ENCODE data around the gene NOD2. TPM values are rescaled to one million over a fixed set of nuclear protein-coding genes. Genes with fewer than 3 reads are reported as not detected.

Gene NOD2
- total RNA-seq, 1 experiment from 2014 or later: 0.70 TPM

GRCh38 chr16:50688083-50688482 lies 5.3 kb upstream of the NOD2 start:
- Histone ChIP-seq H3F3A (ENCODE audit: insufficient read depth, low read depth) (no peaks in the 10 kb centered on the region), H3K9me2 (ENCODE audit: insufficient read depth) (no peaks in the 10 kb centered on the region), H3K4me3 (no peak overlapping the region), H3K4me2 (no peak overlapping the region), H3K4me1 (replicated peaks; ENCODE audit: insufficient read depth) (no peaks in the 10 kb centered on the region), H3K27me3 (ENCODE audit: insufficient read depth, low read depth) (no peaks in the 10 kb centered on the region), H3K27ac (no peak overlapping the region), H2AFZ (no peak overlapping the region), H4K20me1 (ENCODE audit: insufficient read depth) (no peaks in the 10 kb centered on the region), H3K36me3 (ENCODE audit: low read depth) (no peaks in the 10 kb centered on the region), H3K9me3 (ENCODE audit: insufficient read depth, low read depth) (no peaks in the 10 kb centered on the region), H3K79me2 (ENCODE audit: low read depth) (no peaks in the 10 kb centered on the region)
- no peak for DNase-seq
- ChIA-PET CTCF (no interaction called here), POLR2A (ENCODE audit: unreplicated experiment) (no interaction called here)
- intact Hi-C loops (cut with micrococcal nuclease; ENCODE audit: unreplicated experiment): no loop called here
- TF ChIP-seq CTCF (conservative IDR thresholded peaks at IDR 0.05): no peak
- no peak for TF ChIP-seq EZH2 (IDR thresholded peaks at IDR 0.05; ENCODE audit: low read depth)
- no TSS peak for BruUV-seq (replicated peaks)

GRCh38 chr16:50688867-50689266 lies 4.5 kb upstream of the NOD2 start:
- no peak overlapping the region for H3K4me2 ChIP-seq
- H3F3A ChIP-seq (ENCODE audit: insufficient read depth, low read depth): no peaks in the 10 kb centered on the region
- no peak overlapping the region for H3K27ac ChIP-seq
- TF ChIP-seq CTCF (conservative IDR thresholded peaks at IDR 0.05) (no peak), EZH2 (IDR thresholded peaks at IDR 0.05; ENCODE audit: low read depth) (no peak)
- no peaks in the 10 kb centered on the region for H3K9me3 ChIP-seq (ENCODE audit: insufficient read depth, low read depth)
- no peaks in the 10 kb centered on the region for H3K79me2 ChIP-seq (ENCODE audit: low read depth)
- no peak overlapping the region for H2AFZ ChIP-seq
- intact Hi-C loops (cut with micrococcal nuclease; ENCODE audit: unreplicated experiment): no loop called here
- no peak overlapping the region for H3K4me3 ChIP-seq
- no peaks in the 10 kb centered on the region for H3K4me1 ChIP-seq (replicated peaks; ENCODE audit: insufficient read depth)
- no peaks in the 10 kb centered on the region for H4K20me1 ChIP-seq (ENCODE audit: insufficient read depth)
- H3K9me2 ChIP-seq (ENCODE audit: insufficient read depth): no peaks in the 10 kb centered on the region
- ChIA-PET CTCF (no interaction called here), POLR2A (ENCODE audit: unreplicated experiment) (no interaction called here)
- no peaks in the 10 kb centered on the region for H3K27me3 ChIP-seq (ENCODE audit: insufficient read depth, low read depth)
- DNase-seq: no peak
- H3K36me3 ChIP-seq (ENCODE audit: low read depth): no peaks in the 10 kb centered on the region
- BruUV-seq (replicated peaks): no TSS peak

GRCh38 chr16:50690177-50690576 lies 3.2 kb upstream of the NOD2 start:
- CTCF ChIA-PET: no interaction called here

More at GRCh38 chr16:50690177-50690576, 3.2 kb upstream of the NOD2 start:
- no peaks in the 10 kb centered on the region for H3K9me3 ChIP-seq (ENCODE audit: insufficient read depth, low read depth)
- no peaks in the 10 kb centered on the region for H3K27me3 ChIP-seq (ENCODE audit: insufficient read depth, low read depth)
- POLR2A ChIA-PET (ENCODE audit: unreplicated experiment): no interaction called here
- no peaks in the 10 kb centered on the region for H3K9me2 ChIP-seq (ENCODE audit: insufficient read depth)
- no peaks in the 10 kb centered on the region for H3K79me2 ChIP-seq (ENCODE audit: low read depth)
- no peak overlapping the region for H3K4me2 ChIP-seq
- no peaks in the 10 kb centered on the region for H4K20me1 ChIP-seq (ENCODE audit: insufficient read depth)
- intact Hi-C loops (cut with micrococcal nuclease; ENCODE audit: unreplicated experiment): no loop called here
- H3K4me1 ChIP-seq (replicated peaks; ENCODE audit: insufficient read depth): no peaks in the 10 kb centered on the region
- H3K36me3 ChIP-seq (ENCODE audit: low read depth): no peaks in the 10 kb centered on the region
- DNase-seq: no peak
- H3K4me3 ChIP-seq: no peak overlapping the region
- no peaks in the 10 kb centered on the region for H3F3A ChIP-seq (ENCODE audit: insufficient read depth, low read depth)
- no TSS peak for BruUV-seq (replicated peaks)
- no peak overlapping the region for H2AFZ ChIP-seq
- TF ChIP-seq CTCF (conservative IDR thresholded peaks at IDR 0.05) (no peak), EZH2 (IDR thresholded peaks at IDR 0.05; ENCODE audit: low read depth) (no peak)
- H3K27ac ChIP-seq: no peak overlapping the region
